ENCODE data around the gene LHFPL3.

DNA sequence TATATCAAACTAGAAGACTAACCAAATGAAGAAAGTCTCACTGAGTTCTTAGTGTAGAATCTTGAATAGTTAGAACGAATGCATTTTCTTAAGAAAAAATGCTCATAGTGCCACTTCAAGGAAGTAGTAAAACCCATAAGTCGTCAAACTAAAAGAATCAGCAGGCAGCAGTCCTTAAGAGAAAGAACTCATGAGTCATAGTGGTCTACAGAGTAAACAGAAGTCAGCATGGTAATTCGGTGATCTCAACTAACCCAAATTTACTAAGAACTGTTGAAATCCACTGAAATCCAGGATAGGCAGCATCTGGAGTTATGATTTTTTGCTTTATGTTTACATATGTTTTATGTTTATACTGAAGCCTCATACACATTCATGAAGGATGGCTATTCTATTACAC lies 256.2 kb downstream of the LHFPL3 start:
- no peak for TF ChIP-seq POLR2A (IDR thresholded peaks at IDR 0.05)
- TF ChIP-seq, protein P1, sequence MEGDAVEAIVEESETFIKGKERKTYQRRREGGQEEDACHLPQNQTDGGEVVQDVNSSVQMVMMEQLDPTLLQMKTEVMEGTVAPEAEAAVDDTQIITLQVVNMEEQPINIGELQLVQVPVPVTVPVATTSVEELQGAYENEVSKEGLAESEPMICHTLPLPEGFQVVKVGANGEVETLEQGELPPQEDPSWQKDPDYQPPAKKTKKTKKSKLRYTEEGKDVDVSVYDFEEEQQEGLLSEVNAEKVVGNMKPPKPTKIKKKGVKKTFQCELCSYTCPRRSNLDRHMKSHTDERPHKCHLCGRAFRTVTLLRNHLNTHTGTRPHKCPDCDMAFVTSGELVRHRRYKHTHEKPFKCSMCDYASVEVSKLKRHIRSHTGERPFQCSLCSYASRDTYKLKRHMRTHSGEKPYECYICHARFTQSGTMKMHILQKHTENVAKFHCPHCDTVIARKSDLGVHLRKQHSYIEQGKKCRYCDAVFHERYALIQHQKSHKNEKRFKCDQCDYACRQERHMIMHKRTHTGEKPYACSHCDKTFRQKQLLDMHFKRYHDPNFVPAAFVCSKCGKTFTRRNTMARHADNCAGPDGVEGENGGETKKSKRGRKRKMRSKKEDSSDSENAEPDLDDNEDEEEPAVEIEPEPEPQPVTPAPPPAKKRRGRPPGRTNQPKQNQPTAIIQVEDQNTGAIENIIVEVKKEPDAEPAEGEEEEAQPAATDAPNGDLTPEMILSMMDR (IDR thresholded peaks at IDR 0.05): no peak
